OCI-M2 (cell line): Measurements from ENCODE around the gene LMNTD1.
"Not testable (repeated sequence)": the region's sequence is repeated elsewhere in the genome, so short reads cannot be mapped to it uniquely, and the experiment has no call there.

Source experiments
- DNase-seq: peaks from one replicate; lab custom pipeline; 2025; ENCODE audit not compliant: unreplicated experiment; lab: John Stamatoyannopoulos, UW

LMNTD1 gene, protein sequence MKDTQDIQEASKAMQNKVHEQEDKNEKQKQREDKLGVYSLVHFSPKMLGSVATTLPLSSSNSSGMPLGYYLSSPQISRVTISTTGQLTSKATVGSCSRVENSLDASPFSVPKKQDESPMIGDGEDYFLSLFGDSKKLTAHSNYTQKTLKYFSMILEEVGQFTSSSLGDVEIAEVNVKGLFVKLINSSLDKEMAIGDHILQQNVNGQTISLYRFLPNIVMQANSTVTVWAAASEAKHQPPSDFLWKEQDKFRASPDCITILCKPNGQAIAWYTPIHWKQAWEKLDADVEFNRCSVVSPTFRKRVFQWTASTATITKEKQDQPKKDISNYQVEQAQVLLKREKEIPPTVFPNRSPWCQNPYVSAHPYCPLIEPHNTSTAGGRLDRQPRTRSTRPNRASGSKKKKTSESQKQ

GRCh38 chr12:25553098-25553497, at the start of gene LMNTD1:
LMNTD1 (minus strand) TSS chr12:25553283; CDS start chr12:25552959, 324 bp downstream.
- no peak for DNase-seq

DNA sequence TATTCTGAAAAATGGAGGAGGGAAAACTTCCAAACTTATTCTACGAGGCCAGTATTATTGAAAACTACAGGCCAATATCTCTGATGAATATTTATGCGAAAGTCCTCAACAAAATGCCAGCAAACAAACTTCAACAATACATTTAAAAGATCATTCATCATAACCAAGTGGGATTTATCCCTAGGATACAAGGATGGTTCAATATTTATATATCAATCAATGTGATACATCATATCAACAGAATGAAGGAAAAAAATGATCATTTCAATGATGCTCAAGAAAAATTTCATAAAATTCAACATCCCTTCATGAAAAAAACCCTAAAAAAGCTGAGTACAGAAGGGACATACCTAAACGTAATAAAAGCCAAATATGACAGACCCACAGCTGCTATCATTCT, 45.9 kb upstream of the LMNTD1 start:
- DNase-seq: no peak

DNA sequence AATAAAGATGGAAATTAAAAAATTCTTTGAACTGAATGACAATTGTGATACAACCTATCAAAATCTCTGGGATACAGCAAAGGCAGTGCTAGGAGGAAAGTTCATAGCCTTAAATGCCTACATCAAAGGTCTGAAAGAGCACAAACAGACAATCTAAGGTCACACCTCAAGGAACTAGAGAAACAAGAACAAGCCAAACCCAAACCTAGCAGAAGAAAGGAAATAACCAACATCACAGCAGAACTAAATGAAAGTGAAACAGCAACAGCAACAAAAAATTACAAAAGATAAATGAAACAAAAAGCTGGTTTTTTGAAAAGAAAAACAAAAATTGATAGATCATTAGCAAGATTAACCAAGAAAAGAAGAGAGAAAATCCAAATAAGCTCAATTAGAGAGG, 42.4 kb upstream of the LMNTD1 start:
- not testable (repeated sequence) for DNase-seq

GRCh38 chr12:25594376-25594775, 41.3 kb upstream of the LMNTD1 start:
- no peak for DNase-seq

DNA sequence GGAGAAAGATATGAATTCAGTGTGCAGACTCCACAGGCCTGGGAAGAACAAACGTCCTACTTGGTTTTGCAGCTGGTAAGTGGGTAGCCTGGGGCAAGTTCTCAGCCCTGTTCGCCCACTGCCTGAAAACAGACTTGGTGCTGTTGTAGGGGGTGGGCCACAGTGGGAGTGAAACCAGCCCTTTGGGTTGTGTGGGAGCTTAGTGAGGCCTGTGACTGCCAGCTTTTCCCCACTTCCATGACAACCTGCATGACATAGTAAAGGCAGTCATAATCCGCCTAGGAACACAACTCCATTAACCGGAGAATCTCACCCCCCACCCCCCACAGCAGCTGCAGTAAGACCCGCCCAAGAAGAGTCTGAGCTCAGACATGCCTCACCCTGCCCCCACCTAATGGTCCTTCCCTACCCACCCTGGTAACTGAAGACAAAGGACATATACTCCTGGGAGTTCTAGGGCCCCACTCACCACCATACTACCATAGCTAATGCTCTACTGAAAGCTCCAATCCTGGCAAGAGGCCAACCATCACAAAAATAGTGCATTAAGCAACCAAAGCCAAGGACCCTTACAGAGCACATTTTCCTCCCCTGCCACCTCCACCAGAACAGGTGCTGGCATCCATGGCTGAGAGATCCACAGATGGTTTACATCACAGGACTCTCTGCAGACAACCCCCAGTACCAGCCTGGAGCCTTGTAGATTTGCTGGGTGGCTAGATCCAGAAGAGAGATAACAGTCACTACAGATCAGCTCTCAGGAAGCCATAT, 39.8 kb upstream of the LMNTD1 start:
- no peak for DNase-seq

DNA sequence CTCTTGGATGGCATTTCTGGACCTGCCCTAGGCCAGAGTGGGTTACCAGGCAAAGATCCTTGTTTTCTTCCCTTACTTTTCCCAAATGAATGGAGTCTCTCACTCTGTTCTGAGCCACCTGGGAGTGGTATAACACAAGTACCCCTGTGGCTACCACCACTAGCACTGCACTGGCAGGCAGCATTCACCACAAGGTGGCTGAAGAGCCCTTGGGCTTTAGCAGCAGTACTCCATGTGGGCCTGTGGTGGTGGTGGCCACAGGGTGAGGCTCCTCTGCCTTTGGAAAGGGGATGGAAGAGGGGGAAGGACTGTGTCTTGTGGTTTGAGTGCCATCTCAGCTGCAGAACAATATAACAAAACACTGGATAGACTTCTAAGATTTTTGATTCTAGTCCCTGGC, 38.1 kb upstream of the LMNTD1 start:
- no peak for DNase-seq

DNA sequence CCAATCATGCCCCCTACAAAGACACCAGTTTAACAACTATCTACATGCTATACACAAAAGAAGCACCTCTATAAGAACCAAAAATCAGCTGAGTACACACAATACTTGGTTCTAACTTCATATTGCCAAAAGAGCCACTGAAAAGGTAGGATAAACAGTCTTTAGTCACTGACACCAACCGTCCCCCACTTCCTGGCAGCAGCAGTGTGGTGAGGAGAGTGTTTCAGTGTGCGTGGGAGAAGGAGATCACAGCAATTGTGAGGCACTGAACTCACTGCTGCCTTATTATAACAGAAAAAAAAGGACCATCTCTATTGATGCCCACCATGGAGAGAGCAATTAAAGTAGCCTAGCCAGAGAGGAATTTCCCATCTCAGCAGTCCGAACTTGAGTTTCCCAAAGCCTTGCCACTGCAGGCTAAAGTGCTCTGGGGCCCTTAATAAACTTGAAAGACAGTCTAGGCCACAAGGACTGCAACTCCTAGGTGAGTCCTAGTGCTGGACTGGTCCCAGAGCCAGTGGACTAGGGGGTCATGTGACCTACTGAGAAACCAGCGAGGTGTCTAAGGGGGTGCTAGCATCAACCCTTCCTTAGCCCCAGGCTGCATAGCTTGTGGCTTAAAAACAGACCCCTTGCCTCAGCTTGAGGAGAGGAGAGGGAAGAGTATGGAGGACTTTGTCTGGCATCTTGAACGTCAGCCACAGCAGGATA, 37.1 kb upstream of the LMNTD1 start:
- no peak for DNase-seq

DNA sequence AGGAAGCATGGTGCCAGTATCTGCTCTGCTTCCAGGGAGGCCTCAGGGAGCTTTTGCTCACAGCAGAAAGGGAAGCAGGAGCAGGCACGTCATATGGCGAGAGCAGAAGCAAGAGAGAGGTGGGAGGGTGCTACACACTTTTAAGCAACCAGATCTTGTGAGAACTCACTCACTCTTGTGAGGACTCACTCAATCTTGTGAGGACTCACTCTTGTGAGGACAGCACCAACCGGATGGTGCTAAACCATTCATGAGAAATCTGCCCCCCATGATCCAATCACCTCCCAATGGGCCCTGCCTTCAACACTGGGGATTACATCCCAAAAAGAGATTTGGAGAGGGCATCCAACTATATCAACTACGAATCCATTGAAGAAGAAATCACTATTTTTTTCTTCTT, 34.3 kb upstream of the LMNTD1 start:
- DNase-seq: no peak

- no peak for DNase-seq
These were observed 32.6 kb upstream of the LMNTD1 start for GRCh38 chr12:25585662-25586061.

GRCh38 chr12:25585021-25585523, 32.0 kb upstream of the LMNTD1 start:
- no peak for DNase-seq

GRCh38 chr12:25584596-25584995, 31.5 kb upstream of the LMNTD1 start:
- no peak for DNase-seq

- DNase-seq: no peak
These were observed 30.5 kb upstream of the LMNTD1 start for GRCh38 chr12:25583545-25583944.

DNA sequence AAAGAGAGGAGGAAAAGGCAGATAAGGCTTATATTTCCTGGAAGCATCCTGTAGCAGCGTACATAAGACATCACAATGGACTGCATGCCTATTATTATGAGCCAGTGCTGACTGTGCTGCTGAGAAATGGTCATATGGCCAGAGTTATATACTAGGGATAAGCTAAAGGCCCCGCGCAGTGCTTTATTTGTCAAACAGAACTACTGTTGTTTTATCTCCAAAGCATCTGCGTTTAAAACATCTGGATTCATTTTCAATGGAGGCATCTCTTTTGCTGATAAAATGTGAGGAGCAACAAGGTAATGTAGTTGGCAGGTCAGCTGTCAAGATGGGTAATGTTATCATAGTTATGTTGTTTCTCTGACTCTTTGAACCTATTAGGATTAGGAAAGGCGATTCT, 28.0 kb upstream of the LMNTD1 start:
- no peak for DNase-seq

DNA sequence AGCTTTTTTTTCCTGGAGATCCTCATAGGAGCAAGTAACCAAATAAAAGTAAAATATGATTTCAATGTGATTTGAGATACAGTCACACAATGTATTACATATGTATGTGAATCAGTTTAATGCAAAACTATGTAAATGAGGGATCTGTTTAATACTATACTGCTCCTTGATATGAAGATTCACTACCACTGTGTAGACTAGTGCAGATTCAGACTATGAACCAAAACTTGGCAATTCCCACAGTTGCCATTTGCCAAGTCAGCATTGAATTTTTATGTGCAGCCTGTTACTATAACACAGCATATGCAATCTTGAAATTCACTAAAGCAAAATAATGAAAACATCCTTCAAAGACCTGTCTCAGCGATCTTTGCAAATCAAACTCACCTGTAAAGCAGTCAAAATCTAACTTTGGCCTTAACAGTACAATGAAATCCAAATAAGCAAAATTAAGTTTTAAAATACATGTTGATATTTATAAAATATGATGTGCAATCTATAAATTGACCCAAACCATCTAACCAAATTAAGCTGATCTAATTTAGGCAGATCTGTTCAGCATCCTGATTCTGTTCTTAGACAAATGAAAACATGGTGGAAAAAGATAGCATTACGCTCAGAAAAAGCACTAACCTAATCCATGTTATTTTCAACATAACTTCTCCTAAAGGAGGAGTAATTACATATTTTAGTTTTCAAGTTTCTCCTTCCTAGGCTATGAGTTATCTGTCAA, 25.5 kb upstream of the LMNTD1 start:
- no peak for DNase-seq

DNA sequence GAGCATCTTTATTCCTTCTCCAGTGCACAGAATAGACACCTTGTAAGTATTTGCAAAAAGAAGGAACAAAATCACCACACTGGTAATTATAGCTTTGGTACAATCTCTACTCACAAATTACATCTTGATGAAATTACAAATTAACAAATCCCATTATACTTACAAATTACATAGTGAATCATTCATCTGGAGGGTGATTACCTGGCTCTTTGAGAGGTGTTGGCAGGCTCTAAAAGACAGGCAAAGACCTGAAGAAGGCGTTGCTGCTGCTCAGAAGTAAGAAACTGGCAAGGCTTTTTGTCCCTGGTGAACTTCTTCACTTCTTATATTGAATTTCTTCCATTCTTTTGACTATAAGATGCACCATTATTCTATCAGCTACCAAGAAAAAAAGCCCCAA, 21.7 kb upstream of the LMNTD1 start:
- DNase-seq: no peak

DNA sequence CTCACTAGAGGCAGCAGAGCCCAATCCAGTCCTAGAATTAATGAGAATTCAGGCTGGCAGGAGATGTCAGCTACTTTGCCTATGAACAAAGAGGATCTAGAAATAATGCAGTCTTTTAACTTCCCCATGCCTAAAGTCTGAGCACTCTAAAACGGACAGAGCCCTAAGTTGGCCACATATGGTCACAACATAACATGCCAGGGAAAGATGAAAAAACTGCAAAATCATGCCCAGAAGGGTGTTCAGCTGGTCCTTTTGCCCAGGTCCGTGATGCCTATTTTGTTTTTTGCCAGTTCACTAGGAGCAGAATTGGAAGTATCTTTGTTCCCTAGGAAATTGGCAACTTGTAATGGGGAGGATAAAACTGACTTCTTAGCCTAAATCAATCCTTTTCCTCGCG, 20.3 kb upstream of the LMNTD1 start:
- no peak for DNase-seq

DNA sequence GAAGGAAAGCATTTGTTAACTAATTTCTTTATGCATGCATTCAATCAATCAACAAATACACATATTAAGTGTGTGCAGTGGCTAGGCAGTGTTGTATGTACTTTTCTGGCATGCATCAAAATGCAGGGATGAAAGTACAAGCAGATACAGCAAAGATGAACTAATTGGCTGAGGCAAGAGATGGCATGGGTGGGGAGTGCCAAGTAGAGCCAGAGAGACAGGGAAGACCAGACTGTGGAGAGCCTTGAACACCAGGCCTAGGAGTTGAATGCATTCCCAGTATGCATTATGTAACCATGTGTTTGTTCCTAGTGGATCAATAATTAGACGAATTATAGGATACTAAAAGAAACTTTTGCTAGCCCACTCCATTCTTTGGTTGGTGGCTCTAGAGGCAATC, 17.3 kb upstream of the LMNTD1 start:
- DNase-seq: no peak

- no peak for DNase-seq
These were observed 13.3 kb upstream of the LMNTD1 start for GRCh38 chr12:25566202-25566949.

GRCh38 chr12:25558586-25558985, 5.5 kb upstream of the LMNTD1 start:
- DNase-seq: no peak

GRCh38 chr12:25557830-25558436, 4.8 kb upstream of the LMNTD1 start:
- no peak for DNase-seq
